NOMO-1 treated with dmso at 0.1 percent for 144 hours (cell line): ENCODE results near the gene ZNF490.
"Not testable (repeated sequence)": the region's sequence is repeated elsewhere in the genome, so short reads cannot be mapped to it uniquely, and the experiment has no call there.

ENCODE experiments used
- DNase-seq: peaks from one replicate; lab custom pipeline; 2025; ENCODE audit not compliant: unreplicated experiment; lab: John Stamatoyannopoulos, UW

The ZNF490 gene

DNA sequence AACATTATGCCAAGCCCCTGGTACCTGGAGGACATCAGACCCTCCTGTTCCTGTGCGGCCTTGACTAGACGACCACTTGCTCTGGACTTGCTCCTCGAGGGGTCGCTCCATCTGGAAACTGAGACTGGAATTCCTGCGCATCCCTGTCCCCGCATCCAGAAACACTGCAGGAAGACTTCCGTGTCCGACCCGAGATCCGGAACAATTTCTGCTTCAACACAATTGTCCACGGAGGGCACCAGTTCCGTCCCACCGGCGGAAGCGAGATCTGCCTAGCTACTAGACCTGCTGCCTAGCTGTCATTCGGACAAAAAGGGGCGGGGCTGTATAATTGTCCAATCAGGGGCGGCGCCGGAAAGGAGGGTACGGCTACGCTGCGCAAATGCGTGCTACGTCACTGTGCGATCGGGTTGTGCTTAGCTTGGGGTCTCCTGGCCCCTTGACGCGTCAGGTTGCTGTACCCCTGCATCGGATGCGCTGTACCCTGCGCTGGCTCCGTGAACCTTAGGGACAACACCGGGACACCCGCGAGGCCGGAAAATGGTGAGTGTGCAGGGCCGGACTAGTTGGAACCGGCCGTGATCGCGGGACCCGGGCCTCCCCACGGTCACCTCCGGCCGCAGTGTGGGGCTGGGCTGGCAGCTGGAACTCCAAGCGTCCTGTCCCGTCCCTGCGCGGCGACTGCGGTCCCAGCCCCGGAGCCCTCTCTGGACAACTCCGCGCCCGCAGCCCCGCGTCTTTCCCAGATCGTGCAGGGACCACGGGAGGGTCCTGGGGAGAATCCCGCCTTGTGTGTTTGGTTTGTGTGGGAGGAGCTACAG lies at the start of gene ZNF490, which contains the start of gene ZNF791:
Gene ZNF490, minus strand, starts transcription at position 274 of the 821 bp plus-strand sequence. Its CDS starts 133 bp downstream, at position 141.
Gene ZNF791, plus strand, starts transcription at position 381 of the 821 bp plus-strand sequence. Its CDS starts 160 bp downstream, at position 541.
- peak; percentile 96 for DNase-seq

DNA sequence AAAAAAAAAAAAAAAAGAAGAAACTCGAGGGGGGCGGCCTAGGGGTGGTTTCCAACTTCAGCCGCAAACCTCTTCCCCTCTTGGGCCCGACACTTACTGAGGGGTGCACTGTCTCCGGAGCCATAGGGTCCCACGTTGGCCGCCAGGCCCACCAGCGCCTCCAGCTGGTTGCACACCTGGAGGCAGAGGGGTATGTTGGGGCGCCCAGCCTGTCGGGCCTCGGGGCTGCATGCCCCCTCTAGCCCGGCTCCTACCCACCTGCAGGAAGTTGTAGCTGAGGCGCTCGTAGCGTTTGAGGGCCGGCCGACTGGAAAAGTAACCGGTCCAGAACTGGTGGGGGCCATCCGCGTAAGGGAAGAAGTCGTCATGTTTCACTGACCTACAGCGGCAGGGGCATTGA lies 47.4 kb upstream of the ZNF490 start:
- no peak for DNase-seq

- DNase-seq = no peak
These were observed 46.4 kb upstream of the ZNF490 start for GRCh38 chr19:12656899-12657571.

DNA sequence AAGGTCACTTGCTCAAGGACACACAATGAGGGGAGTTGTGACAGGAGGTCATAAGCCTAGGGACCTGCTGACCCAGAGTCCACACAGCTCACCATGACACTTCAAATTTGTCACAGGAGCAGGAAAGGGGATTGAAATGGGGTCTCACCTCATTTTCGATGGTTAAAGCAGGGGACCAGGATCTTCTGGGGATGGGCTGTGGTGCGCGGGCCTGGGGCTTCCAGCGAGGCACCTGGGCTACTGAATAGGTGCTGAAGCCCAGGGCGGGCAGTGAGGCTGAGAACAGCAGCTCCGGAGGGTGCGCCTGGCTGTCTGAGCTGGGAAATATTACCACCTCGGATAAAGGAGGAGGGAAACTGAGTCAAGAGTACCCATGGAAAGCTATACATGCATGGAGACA lies 44.9 kb upstream of the ZNF490 start:
- no peak for DNase-seq

DNA sequence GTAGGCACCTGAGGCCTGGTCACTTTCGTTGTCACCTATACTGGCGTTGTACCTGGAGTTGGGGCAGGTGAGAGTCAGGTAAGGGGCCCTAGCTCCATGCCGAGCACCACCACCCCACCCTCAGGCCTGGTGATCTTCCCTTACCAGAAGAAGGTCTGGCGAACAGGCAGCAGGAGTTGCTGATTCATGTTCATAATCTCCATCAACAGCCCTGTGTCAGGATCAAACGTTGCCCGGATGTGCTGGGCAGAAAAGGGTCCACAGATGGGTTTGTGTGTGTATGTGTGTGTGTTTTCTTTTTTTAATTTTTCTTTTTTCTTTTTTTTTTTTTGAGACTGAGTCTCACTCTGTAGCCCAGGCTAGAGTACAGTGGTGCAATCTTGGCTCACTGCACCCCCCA lies 41.6 kb upstream of the ZNF490 start:
- DNase-seq = no peak

- DNase-seq = no peak
These were observed 39.3 kb upstream of the ZNF490 start for GRCh38 chr19:12649941-12650340.

- DNase-seq = no peak
These were observed 37.5 kb upstream of the ZNF490 start for GRCh38 chr19:12648088-12648487.

DNA sequence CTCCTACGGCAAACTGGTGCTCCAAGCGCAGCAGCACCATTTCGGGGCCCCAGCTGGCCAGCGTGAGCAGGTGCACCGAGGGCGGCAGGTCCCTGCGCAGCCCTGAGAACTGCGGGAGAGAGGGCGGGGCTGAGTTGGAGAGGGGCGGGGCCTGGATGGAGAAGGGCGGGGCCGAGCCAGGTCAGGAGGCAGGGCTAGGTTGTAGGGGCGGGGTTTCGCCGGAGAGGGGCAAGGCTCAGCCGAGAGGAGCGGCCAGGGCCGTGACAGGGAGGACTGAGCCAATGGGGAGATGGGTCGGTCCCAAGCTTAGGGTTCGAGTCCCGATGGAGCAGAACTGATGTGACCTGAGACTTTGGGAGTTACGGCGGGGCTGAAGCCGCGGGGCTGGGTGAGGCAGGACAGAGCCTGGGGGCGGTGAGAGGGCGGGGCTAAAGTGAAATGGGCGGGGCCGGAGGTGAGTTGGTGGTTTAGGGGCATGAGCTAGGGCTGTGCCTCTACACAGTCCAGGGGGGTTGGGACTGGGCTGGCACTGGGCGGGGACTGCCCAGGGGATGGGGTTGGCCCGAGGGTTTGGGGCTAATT lies 37.0 kb upstream of the ZNF490 start:
- no peak for DNase-seq

DNA sequence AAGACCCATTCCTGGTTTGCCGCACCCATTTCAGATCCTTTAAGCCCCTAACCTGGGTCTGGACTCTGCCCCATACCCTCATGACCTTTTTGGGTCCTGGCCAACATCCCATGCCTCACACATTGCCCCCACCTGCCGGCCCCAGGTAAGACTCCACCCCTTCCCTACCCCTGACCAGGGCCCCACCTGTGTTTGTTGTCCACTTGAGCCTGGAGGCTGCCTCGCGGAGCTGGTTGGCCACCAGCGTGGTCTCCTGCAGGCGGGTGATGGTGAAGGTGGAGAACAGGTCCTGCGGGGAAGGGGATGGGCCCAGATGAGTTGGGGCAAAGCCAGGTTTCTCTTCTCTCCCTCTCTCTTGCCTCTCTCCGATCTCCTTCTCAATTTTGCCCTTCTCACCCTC lies 36.4 kb upstream of the ZNF490 start:
- DNase-seq = no peak

GRCh38 chr19:12646551-12646950 lies 35.9 kb upstream of the ZNF490 start:
- DNase-seq = no peak

- not testable (repeated sequence) for DNase-seq
These were observed 33.1 kb upstream of the ZNF490 start for GRCh38 chr19:12643716-12644115.

GRCh38 chr19:12642506-12642905 lies 31.9 kb upstream of the ZNF490 start:
- no peak for DNase-seq

DNA sequence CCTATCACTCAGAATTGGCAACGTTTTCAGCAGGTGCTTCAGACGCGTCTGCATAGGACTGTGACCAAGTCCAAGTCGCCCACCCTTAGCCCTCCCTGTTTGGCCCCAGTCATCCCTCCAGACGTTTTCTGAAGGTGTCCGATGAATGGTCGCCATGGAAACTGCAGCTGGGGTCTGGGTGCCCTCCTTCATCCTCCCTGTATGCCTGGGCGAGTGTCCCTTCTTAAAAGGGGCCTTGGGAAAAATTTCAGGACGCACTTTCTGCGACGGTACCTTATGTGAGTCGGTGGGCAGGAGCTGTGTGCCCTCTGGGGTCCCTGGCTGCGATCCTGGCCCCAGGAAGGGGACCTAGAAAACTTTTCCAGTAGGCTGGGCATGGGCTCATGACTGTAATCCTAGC lies 30.8 kb upstream of the ZNF490 start:
- no peak for DNase-seq

- peak; percentile 72 for DNase-seq
These were observed 29.4 kb upstream of the ZNF490 start for GRCh38 chr19:12639901-12640613.

GRCh38 chr19:12638611-12639182 lies 28.1 kb upstream of the ZNF490 start:
- DNase-seq = no peak

- no peak for DNase-seq
These were observed 26.0 kb upstream of the ZNF490 start for GRCh38 chr19:12636631-12637030.

DNA sequence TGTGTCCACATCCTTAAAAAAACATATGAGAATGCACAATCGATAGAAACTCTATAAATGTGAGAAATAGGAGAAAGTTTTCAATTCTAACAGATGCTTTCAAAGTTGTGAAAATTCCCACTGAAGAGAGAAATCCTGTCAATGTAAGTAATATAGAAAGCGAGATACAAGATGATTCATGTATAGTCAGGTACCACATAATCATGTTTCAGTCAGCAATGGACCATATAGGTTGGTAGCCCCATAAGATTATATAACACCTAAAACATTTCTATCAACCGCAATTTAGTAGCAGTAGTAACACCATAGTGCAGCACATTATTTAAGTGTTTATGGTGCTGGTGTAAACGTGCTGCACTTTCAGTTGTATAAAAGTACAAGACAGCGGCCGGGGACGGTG lies 18.6 kb upstream of the ZNF490 start:
- DNase-seq = no peak

DNA sequence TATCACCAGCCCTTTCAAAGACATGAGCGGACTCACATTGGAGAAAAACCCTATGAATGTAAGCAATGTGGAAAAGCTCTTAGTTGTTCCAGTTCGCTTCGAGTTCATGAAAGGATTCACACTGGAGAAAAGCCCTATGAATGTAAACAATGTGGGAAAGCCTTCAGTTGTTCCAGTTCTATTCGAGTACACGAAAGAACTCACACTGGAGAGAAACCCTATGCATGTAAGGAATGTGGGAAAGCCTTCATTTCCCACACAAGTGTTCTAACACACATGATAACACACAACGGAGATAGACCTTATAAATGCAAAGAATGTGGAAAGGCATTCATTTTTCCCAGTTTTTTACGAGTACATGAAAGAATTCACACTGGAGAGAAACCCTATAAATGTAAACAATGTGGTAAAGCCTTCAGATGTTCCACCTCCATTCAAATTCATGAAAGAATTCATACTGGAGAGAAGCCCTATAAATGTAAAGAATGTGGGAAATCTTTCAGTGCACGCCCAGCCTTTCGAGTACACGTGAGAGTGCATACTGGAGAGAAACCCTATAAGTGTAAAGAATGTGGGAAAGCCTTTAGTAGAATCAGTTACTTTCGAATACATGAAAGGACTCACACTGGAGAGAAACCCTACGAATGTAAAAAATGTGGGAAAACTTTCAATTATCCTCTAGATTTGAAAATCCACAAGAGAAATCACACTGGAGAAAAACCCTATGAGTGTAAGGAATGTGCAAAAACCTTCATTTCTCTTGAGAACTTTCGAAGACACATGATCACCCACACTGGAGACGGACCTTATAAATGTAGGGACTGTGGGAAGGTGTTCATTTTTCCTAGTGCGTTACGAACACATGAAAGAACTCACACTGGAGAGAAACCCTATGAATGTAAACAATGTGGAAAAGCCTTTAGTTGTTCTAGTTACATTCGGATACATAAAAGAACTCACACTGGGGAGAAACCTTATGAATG lies 17.7 kb upstream of the ZNF490 start:
- DNase-seq = no peak

DNA sequence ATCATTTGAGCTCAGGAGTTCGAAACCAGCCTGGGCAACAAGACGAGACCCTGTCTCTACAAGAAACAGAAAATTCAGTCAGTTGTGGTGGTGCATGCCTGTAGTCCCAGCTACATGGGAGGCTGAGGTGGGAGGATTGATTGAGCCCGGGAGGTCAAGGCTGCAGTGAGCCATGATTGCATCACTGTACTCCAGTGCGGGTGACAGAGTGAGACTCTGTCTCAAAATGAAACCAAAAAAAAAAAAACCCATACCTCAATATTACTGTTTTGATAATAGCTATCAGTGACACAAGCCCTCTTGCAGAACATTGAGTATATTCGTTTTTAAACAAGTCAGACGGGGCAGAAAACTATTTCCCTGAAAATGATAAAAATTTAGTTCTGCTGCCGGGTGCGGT lies 16.3 kb upstream of the ZNF490 start:
- DNase-seq = no peak
